H1 (cell line): Measurements from ENCODE around the gene CDK5R2. TPM values are rescaled to one million over a fixed set of nuclear protein-coding genes. Genes with fewer than 3 reads are reported as not detected.

Experiments used
- ATF2 ChIP-seq: IDR thresholded peaks from 2 replicates; pipeline ENCODE4 v1.6.1; 2012; ENCODE audit warnings: low read length, inconsistent platforms
- CBX8 ChIP-seq: fragments of 300-800, 300-1000 bp; sonication (generic); IDR thresholded peaks from 2 replicates; pipeline ENCODE4 v1.7.1; 2016; ENCODE audit warnings: low read depth, low read length, borderline replicate concordance
- CHD2 ChIP-seq: IDR thresholded peaks from 2 replicates; pipeline ENCODE4 v1.6.1; 2012; ENCODE audit warnings: low read length, improper control_type of control experiment
- CTBP2 ChIP-seq: IDR thresholded peaks from 2 replicates; pipeline ENCODE4 v1.7.0; 2011; ENCODE audit warnings: borderline replicate concordance, mild to moderate bottlenecking, moderate library complexity, mixed read lengths, low read length; ENCODE audit not compliant: insufficient read depth, insufficient read length
- EGR1 ChIP-seq: IDR thresholded peaks from 2 replicates; pipeline ENCODE4 v1.6.1; 2011; ENCODE audit warnings: low read depth, low read length, borderline replicate concordance
- EP300 ChIP-seq, 2 experiments: IDR thresholded peaks; 1 replicate in 1 of 2; 2 replicates in 1 of 2; pipeline ENCODE4 v1.6.1; 2011 to 2012; ENCODE audit warnings: low read depth in 2 of 2, low read length in 2 of 2, mild to moderate bottlenecking in 2 of 2, borderline replicate concordance in 1 of 2, inconsistent platforms in 1 of 2, moderate library complexity in 1 of 2
- JUN ChIP-seq: IDR thresholded peaks from 2 replicates; pipeline ENCODE4 v1.6.1; 2011; ENCODE audit warnings: low read depth, mild to moderate bottlenecking, improper control_type of control experiment, low read length
- POLR2AphosphoS5 ChIP-seq: IDR thresholded peaks from 2 replicates; pipeline ENCODE4 v1.6.1; 2011; ENCODE audit warnings: low read depth, low read length
- RBBP5 ChIP-seq: IDR thresholded peaks from 2 replicates; pipeline ENCODE4 v1.7.1; 2012; ENCODE audit warnings: low read depth, mild to moderate bottlenecking, inconsistent platforms, low read length, moderate library complexity, borderline replicate concordance
- RNF2 ChIP-seq: fragments of 200-900, 300-1000 bp; sonication (generic); IDR thresholded peaks from 2 replicates; pipeline ENCODE4 v1.7.1; 2016; ENCODE audit warnings: borderline replicate concordance, low read depth, mild to moderate bottlenecking, antibody characterized with exemption, low read length; ENCODE audit not compliant: poor library complexity, severe bottlenecking; ENCODE audit errors: missing control alignments
- SP2 ChIP-seq: IDR thresholded peaks from 2 replicates; pipeline ENCODE4 v1.6.1; 2012; ENCODE audit warnings: mild to moderate bottlenecking, low read length, inconsistent platforms
- TAF1 ChIP-seq: IDR thresholded peaks from 2 replicates; pipeline ENCODE4 v1.6.1; 2011; ENCODE audit warnings: mild to moderate bottlenecking, low read depth, low read length
- TAF7 ChIP-seq: optimal IDR thresholded peaks from 2 replicates; pipeline ENCODE3; 2011; ENCODE audit warnings: low read depth, mild to moderate bottlenecking, inconsistent platforms, low read length, moderate library complexity, borderline replicate concordance
- TBP ChIP-seq: IDR thresholded peaks from 2 replicates; pipeline ENCODE4 v1.6.1; 2011; ENCODE audit warnings: low read depth, low read length, improper control_type of control experiment
- TCF12 ChIP-seq: IDR thresholded peaks from 2 replicates; pipeline ENCODE4 v1.6.1; 2011; ENCODE audit warnings: low read depth, mild to moderate bottlenecking, low read length
- YY1 ChIP-seq: IDR thresholded peaks from 2 replicates; pipeline ENCODE4 v1.6.1; 2011; ENCODE audit warnings: low read depth, mild to moderate bottlenecking, low read length
- ZNF274 ChIP-seq: IDR thresholded peaks from 2 replicates; pipeline ENCODE4 v1.7.0; 2012; ENCODE audit warnings: low read length, borderline replicate concordance; ENCODE audit errors: extremely low read depth
- polyA plus RNA-seq, 7 experiments: library from polyadenylated mRNA; depleted of rRNA in 3 of 7; stranded (reverse) in 5 of 7; unstranded in 2 of 7; fragments of >200 nt in 5 of 7; fragments of 200-250 nt in 2 of 7; gene quantifications; 1 replicate in 5 of 7; 2 replicates in 1 of 7; 4 replicates in 1 of 7; pipeline versions ENCODE4 v1.2.1 to v1.2.3, GENCODE V29; 2011 to 2013; ENCODE audit warnings: missing spikeins in 2 of 7, mixed read lengths in 2 of 7
- total RNA-seq: library from RNA; stranded (reverse); fragmentation: NEBNext Ultra II Directional; extraction: Animal tissue kit (Norgen Biotek cat#: 25700); gene quantifications from 2 replicates; pipeline ENCODE4 v1.2.1, GENCODE V29; 2021
- TF ChIP-seq, protein P1 (sequence below), 3 experiments: IDR thresholded peaks; 1 replicate in 2 of 3; 2 replicates in 1 of 3; pipeline versions ENCODE4 v1.5.1 to v1.6.1; 2011; ENCODE audit warnings: low read length in 3 of 3, mild to moderate bottlenecking in 3 of 3, inconsistent platforms in 2 of 3, low read depth in 1 of 3, moderate library complexity in 1 of 3; ENCODE audit not compliant: insufficient read depth in 1 of 3; ENCODE audit errors: control extremely low read depth in 1 of 3

The CDK5R2 gene
- total and polyA plus RNA-seq, 2 of the 8 experiments (the other 6 are each of a cell fraction or from before 2014, with no cell fraction given): 0.14 TPM; not detected in 1

- TF ChIP-seq CBX8 (no peak), POLR2AphosphoS5 (no peak; the same call in 1 of the 2 replicates), RBBP5 (peak; percentile 87; the same call in 1 of the 2 replicates), CTBP2 (peak; percentile 30), TAF1 (peak; percentile 56; the same call in 1 of the 2 replicates), TAF7 (peak; percentile 73), EP300 (IDR thresholded peaks at IDR 0.05; ENCODE audit: borderline replicate concordance in 1 of 2, low read depth in 2 of 2, low read length in 2 of 2) (no peak), CHD2 (no peak), SP2 (no peak), TCF12 (0 out of 2 replicates have a peak, but pooled peaks have one; percentile 47), YY1 (0 out of 2 replicates have a peak, but pooled peaks have one; percentile 22), ATF2 (no peak; the same call in 1 of the 2 replicates), EGR1 (peak; percentile 89; the same call in 1 of the 2 replicates), RNF2 (no peak), ZNF274 (no peak), TBP (peak; percentile 42; the same call in 1 of the 2 replicates), JUN (no peak)
- TF ChIP-seq, protein P1, sequence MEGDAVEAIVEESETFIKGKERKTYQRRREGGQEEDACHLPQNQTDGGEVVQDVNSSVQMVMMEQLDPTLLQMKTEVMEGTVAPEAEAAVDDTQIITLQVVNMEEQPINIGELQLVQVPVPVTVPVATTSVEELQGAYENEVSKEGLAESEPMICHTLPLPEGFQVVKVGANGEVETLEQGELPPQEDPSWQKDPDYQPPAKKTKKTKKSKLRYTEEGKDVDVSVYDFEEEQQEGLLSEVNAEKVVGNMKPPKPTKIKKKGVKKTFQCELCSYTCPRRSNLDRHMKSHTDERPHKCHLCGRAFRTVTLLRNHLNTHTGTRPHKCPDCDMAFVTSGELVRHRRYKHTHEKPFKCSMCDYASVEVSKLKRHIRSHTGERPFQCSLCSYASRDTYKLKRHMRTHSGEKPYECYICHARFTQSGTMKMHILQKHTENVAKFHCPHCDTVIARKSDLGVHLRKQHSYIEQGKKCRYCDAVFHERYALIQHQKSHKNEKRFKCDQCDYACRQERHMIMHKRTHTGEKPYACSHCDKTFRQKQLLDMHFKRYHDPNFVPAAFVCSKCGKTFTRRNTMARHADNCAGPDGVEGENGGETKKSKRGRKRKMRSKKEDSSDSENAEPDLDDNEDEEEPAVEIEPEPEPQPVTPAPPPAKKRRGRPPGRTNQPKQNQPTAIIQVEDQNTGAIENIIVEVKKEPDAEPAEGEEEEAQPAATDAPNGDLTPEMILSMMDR (IDR thresholded peaks at IDR 0.05; ENCODE audit: control extremely low read depth in 1 of 3, insufficient read depth in 1 of 3, low read depth in 1 of 3, low read length in 3 of 3): peak in 2 of 3 experiments; percentile 87 to 91; a peak in 3 of 4 replicates
These were observed 43.2 kb downstream of the CDK5R2 start (continued) for GRCh38 chr2:219002395-219003266.
